Fibroblast of lung (primary cell): Measurements from ENCODE around the gene BGLAP. TPM values are rescaled to one million over a fixed set of nuclear protein-coding genes. Genes with fewer than 3 reads are reported as not detected.

Experiments used
- DNase-seq, 2 donors: peaks; one replicate each; pipeline versions ENCODE4 v3.0.0 to v3.0.0-alpha.2; 2010; ENCODE audit warnings: low read depth in 2 of 2
- H2AFZ ChIP-seq: 2 replicates; pipeline ENCODE4 v1.5.1; 2012; ENCODE audit warnings: low read length, control low read depth, inconsistent platforms
- H3K27ac ChIP-seq: 2 replicates; pipeline ENCODE4 v1.5.1; 2011; ENCODE audit warnings: low read length, control low read depth; ENCODE audit not compliant: insufficient read depth
- H3K27me3 ChIP-seq: 2 replicates; pipeline ENCODE4 v1.5.1; 2011; ENCODE audit warnings: mild to moderate bottlenecking, low read length; ENCODE audit not compliant: control insufficient read depth, insufficient read depth
- H3K36me3 ChIP-seq: 2 replicates; pipeline ENCODE4 v1.5.1; 2011; ENCODE audit warnings: low read length; ENCODE audit not compliant: control insufficient read depth, insufficient read depth
- H3K4me1 ChIP-seq: 2 replicates; pipeline ENCODE4 v1.5.1; 2011; ENCODE audit warnings: low read length; ENCODE audit not compliant: control insufficient read depth, insufficient read depth; ENCODE audit errors: extremely low read depth
- H3K4me2 ChIP-seq: 2 replicates; pipeline ENCODE4 v1.5.1; 2011; ENCODE audit warnings: low read length, control low read depth; ENCODE audit not compliant: insufficient read depth; ENCODE audit errors: extremely low read depth
- H3K4me3 ChIP-seq, 4 experiments: fragments of 200-600 bp in 1 of 4; sonication (generic) in 1 of 4; replicated peaks in 1 of 4; 2 replicates each; pipeline ENCODE4 v1.5.1; 2011 to 2016; ENCODE audit warnings: low read length in 4 of 4, low read depth in 3 of 4, mild to moderate bottlenecking in 3 of 4, control low read depth in 2 of 4, inconsistent platforms in 1 of 4, mixed read lengths in 1 of 4; ENCODE audit not compliant: insufficient read depth in 1 of 4; ENCODE audit errors: control extremely low read depth in 1 of 4
- H3K79me2 ChIP-seq: 2 replicates; pipeline ENCODE4 v1.5.1; 2012; ENCODE audit warnings: mild to moderate bottlenecking, low read length, inconsistent platforms; ENCODE audit not compliant: control insufficient read depth, insufficient read depth
- H3K9ac ChIP-seq: 2 replicates; pipeline ENCODE4 v1.5.1; 2011; ENCODE audit warnings: mild to moderate bottlenecking, low read length, control low read depth; ENCODE audit not compliant: insufficient read depth
- H3K9me3 ChIP-seq: 2 replicates; pipeline ENCODE4 v1.5.1; 2012; ENCODE audit warnings: low read depth, low read length; ENCODE audit not compliant: control insufficient read depth, insufficient read depth
- H4K20me1 ChIP-seq: 2 replicates; pipeline ENCODE4 v1.5.1; 2011; ENCODE audit warnings: low read length; ENCODE audit not compliant: control insufficient read depth, insufficient read depth; ENCODE audit errors: extremely low read depth
- EZH2 ChIP-seq: IDR thresholded peaks from 2 replicates; pipeline ENCODE4 v1.5.1; 2012; ENCODE audit warnings: low read length, control low read depth, mild to moderate bottlenecking; ENCODE audit errors: missing control alignments
- polyA plus RNA-seq, 2 donors: library from polyadenylated mRNA; depleted of rRNA in 1 of 2; stranded (reverse) in 1 of 2; unstranded in 1 of 2; fragments of >200 nt; gene quantifications; 2 replicates each; pipeline ENCODE4 v1.2.1, GENCODE V29; 2011 to 2012; ENCODE audit warnings: missing spikeins in 1 of 2
- total RNA-seq: library from RNA; depleted of rRNA; stranded (reverse); fragments of >200 nt; gene quantifications from 2 replicates; pipeline ENCODE4 v1.2.1, GENCODE V29; 2014
- TF ChIP-seq, protein P1 (sequence below), 2 donors: IDR thresholded peaks in 1 of 2; conservative IDR thresholded peaks in 1 of 2; 1 replicate in 1 of 2; 2 replicates in 1 of 2; pipeline ENCODE4 v1.5.1; 2011 to 2012; ENCODE audit warnings: low read length in 2 of 2, control low read depth in 1 of 2, inconsistent platforms in 1 of 2, low read depth in 1 of 2, mild to moderate bottlenecking in 1 of 2

BGLAP gene
- total and polyA plus RNA-seq, 2 donors (not counting 1 experiment from before 2014, with no cell fraction given): 0.34 to 0.50 TPM

- DNase-seq: no peak
- no peak for TF ChIP-seq EZH2
- TF ChIP-seq, protein P1, sequence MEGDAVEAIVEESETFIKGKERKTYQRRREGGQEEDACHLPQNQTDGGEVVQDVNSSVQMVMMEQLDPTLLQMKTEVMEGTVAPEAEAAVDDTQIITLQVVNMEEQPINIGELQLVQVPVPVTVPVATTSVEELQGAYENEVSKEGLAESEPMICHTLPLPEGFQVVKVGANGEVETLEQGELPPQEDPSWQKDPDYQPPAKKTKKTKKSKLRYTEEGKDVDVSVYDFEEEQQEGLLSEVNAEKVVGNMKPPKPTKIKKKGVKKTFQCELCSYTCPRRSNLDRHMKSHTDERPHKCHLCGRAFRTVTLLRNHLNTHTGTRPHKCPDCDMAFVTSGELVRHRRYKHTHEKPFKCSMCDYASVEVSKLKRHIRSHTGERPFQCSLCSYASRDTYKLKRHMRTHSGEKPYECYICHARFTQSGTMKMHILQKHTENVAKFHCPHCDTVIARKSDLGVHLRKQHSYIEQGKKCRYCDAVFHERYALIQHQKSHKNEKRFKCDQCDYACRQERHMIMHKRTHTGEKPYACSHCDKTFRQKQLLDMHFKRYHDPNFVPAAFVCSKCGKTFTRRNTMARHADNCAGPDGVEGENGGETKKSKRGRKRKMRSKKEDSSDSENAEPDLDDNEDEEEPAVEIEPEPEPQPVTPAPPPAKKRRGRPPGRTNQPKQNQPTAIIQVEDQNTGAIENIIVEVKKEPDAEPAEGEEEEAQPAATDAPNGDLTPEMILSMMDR (conservative IDR thresholded peaks at IDR 0.05 in 1 of 2, IDR thresholded peaks at IDR 0.05 in 1 of 2; ENCODE audit: low read depth in 1 of 2, low read length in 2 of 2): no peak
- H3K9ac ChIP-seq: no peak overlapping the region
- no peaks in the 10 kb centered on the region for H3K27me3 ChIP-seq
- H2AFZ ChIP-seq: no peak overlapping the region
- H3K4me1 ChIP-seq: peaks cover 11% of the 10 kb centered on the region
- peaks cover 50% of the 10 kb centered on the region for H3K36me3 ChIP-seq
- H3K9me3 ChIP-seq: no peaks in the 10 kb centered on the region
- peak overlapping the region; percentile 32 for H3K27ac ChIP-seq
- no peak overlapping the region for H3K4me3 ChIP-seq
- peaks cover 2% of the 10 kb centered on the region for H4K20me1 ChIP-seq
- no peaks in the 10 kb centered on the region for H3K79me2 ChIP-seq
- no peak overlapping the region for H3K4me2 ChIP-seq
These were observed 21.3 kb downstream of the BGLAP start for GRCh38 chr1:156263288-156263655.

DNA sequence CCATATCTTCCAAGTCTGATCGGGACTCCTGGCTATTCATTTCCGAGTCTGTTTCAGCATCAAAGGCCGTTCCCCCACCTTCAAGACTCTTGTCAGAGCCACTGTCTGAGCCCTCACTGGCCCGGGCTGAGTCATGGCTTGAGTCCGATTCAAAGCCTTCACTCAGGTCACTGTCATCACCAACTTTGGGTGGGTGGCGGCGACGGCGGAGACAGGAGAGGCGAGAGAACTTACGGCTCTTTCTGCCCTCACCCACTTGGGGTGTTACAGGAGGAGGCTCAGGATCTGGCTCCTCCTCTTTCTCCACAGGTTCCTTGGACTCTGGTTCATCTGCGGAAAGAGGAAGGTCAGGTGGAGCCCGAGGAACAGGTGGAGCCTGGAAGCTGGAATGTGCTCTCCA, 24.1 kb downstream of the BGLAP start:
- Histone ChIP-seq H2AFZ (no peak overlapping the region), H3K9me3 (no peaks in the 10 kb centered on the region), H3K27me3 (no peaks in the 10 kb centered on the region), H4K20me1 (peaks cover 2% of the 10 kb centered on the region), H3K4me3 (no peak overlapping the region), H3K79me2 (no peaks in the 10 kb centered on the region), H3K9ac (no peak overlapping the region), H3K4me1 (peaks cover 11% of the 10 kb centered on the region), H3K4me2 (no peak overlapping the region), H3K27ac (no peak overlapping the region), H3K36me3 (peaks cover 36% of the 10 kb centered on the region)
- TF ChIP-seq, protein P1 (conservative IDR thresholded peaks at IDR 0.05 in 1 of 2, IDR thresholded peaks at IDR 0.05 in 1 of 2; ENCODE audit: low read depth in 1 of 2, low read length in 2 of 2): no peak
- TF ChIP-seq EZH2: no peak
- DNase-seq: no peak

DNA sequence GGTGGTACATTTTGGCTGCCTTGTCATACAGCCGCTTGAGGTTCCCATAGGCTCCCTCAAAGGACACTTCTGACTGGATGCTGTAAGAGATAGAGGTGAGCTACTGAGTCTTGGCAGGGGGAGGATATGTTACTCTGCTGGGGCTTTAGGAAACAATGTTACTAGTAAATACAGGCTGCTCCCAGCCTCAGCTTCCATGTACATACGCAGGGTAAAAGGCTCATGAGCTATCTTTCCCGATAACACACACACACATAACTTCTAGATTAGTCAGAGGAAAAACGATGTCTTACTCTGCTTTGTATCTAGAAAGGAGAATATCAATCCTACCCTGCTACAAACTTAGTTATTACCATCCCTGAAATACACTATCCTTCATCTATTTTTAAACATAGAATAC, 26.4 kb downstream of the BGLAP start:
- Histone ChIP-seq H3K9me3 (no peaks in the 10 kb centered on the region), H3K4me3 (no peak overlapping the region), H3K4me2 (no peak overlapping the region), H3K9ac (no peak overlapping the region), H3K79me2 (no peaks in the 10 kb centered on the region), H3K27ac (no peak overlapping the region), H2AFZ (no peak overlapping the region), H4K20me1 (no peaks in the 10 kb centered on the region), H3K4me1 (peaks cover 2% of the 10 kb centered on the region), H3K27me3 (no peaks in the 10 kb centered on the region), H3K36me3 (peaks cover 30% of the 10 kb centered on the region)
- peak in 1 of 2 donors; percentile 67 for DNase-seq
- TF ChIP-seq, protein P1 (conservative IDR thresholded peaks at IDR 0.05 in 1 of 2, IDR thresholded peaks at IDR 0.05 in 1 of 2; ENCODE audit: low read depth in 1 of 2, low read length in 2 of 2): no peak
- no peak for TF ChIP-seq EZH2
